Effector CD8-positive, alpha-beta T cell (primary cell): Measurements from ENCODE around the gene EDA2R.

ENCODE experiments used
- DNase-seq: peaks from one replicate; lab custom pipeline; 2025; lab: John Stamatoyannopoulos, UW
- total RNA-seq, 4 experiments: gene quantifications; one replicate each; lab custom pipeline; 2026; lab: John Stamatoyannopoulos, UW

Gene EDA2R
- total RNA-seq, result 0 to 0.18 (median 0) reads per million in 4 experiments

GRCh38 chrX:66638591-66639500 lies at the start of gene EDA2R:
TSS of gene EDA2R (minus strand) at chrX:66639078. CDS start at chrX:66616020, 23,058 bp downstream.
- no peak for DNase-seq

- no peak for DNase-seq
These were observed 45.3 kb upstream of the EDA2R start for GRCh38 chrX:66684196-66684595.

- DNase-seq, result no peak
These were observed 41.6 kb upstream of the EDA2R start for GRCh38 chrX:66680451-66680850.

- no peak for DNase-seq
These were observed 38.6 kb upstream of the EDA2R start for GRCh38 chrX:66677430-66677829.

- DNase-seq, result no peak
These were observed 38.1 kb upstream of the EDA2R start for GRCh38 chrX:66676990-66677389.

- no peak for DNase-seq
These were observed 37.5 kb upstream of the EDA2R start for GRCh38 chrX:66676413-66676812.

- DNase-seq, result no peak
These were observed 36.7 kb upstream of the EDA2R start for GRCh38 chrX:66675541-66675940.

- no peak for DNase-seq
These were observed 35.6 kb upstream of the EDA2R start for GRCh38 chrX:66674506-66674905.

GRCh38 chrX:66672106-66672505 lies 33.2 kb upstream of the EDA2R start:
- DNase-seq, result no peak

GRCh38 chrX:66654411-66654810 lies 15.5 kb upstream of the EDA2R start:
- DNase-seq, result no peak

GRCh38 chrX:66635360-66635759 lies 3.5 kb downstream of the EDA2R start:
- DNase-seq, result no peak

GRCh38 chrX:66634272-66634671 lies 4.6 kb downstream of the EDA2R start:
- DNase-seq, result no peak

- no peak for DNase-seq
These were observed 5.3 kb downstream of the EDA2R start for GRCh38 chrX:66633541-66633940.

GRCh38 chrX:66632981-66633380 lies 5.9 kb downstream of the EDA2R start:
- DNase-seq, result no peak

GRCh38 chrX:66632473-66632872 lies 6.4 kb downstream of the EDA2R start:
- no peak for DNase-seq

- no peak for DNase-seq
These were observed 13.4 kb downstream of the EDA2R start for GRCh38 chrX:66625525-66625924.

- no peak for DNase-seq
These were observed 16.7 kb downstream of the EDA2R start for GRCh38 chrX:66622209-66622608.

GRCh38 chrX:66616944-66617343 lies 21.9 kb downstream of the EDA2R start:
- DNase-seq, result no peak

GRCh38 chrX:66602381-66602938 lies 36.4 kb downstream of the EDA2R start:
- DNase-seq, result no peak

- DNase-seq, result no peak
These were observed 37.4 kb downstream of the EDA2R start for GRCh38 chrX:66601522-66601921.

- no peak for DNase-seq
These were observed 59.7 kb downstream of the EDA2R start for GRCh38 chrX:66579219-66579618.

GRCh38 chrX:66553973-66554372 lies 84.9 kb downstream of the EDA2R start:
- DNase-seq, result no peak

GRCh38 chrX:66547847-66548369 lies 91.0 kb downstream of the EDA2R start:
- DNase-seq, result no peak
